Panc1 (cell line): ENCODE results near the gene MBNL2. TPM values are rescaled to one million over a fixed set of nuclear protein-coding genes. Genes with fewer than 3 reads are reported as not detected.

Experiments
- ATAC-seq: fragments of 200-7000 bp; cut with Tn5 transposase; 2 replicates; pipeline ENCODE4 v1.9.1; 2020; ENCODE audit warnings: mild to moderate bottlenecking, moderate library complexity
- BruUV-seq: library from RNA; stranded (reverse); fragments of 400-500 nt; replicated peaks from 2 replicates; lab custom pipeline; 2021; lab: Mats Ljungman, UMichigan
- CTCF ChIA-PET: fragments of 300-600 bp; sonication (Branson Sonifier 250); formaldehyde crosslinking; loops from one replicate; lab custom pipeline; 2022; ENCODE audit warnings: antibody characterized with exemption; lab: Charles Lee
- POLR2A ChIA-PET: fragments of 300-600 bp; sonication (Branson Sonifier 250); formaldehyde crosslinking; loops from one replicate; lab custom pipeline; 2022; ENCODE audit warnings: antibody characterized with exemption; lab: Charles Lee
- DNase-seq: peaks from one replicate; pipeline ENCODE4 v3.0.0-alpha.2; 2010; ENCODE audit warnings: low read depth, low spot score
- H3K27ac ChIP-seq: 2 replicates; pipeline ENCODE4 v1.5.1; 2011; ENCODE audit warnings: mild to moderate bottlenecking, low read length, inconsistent platforms
- H3K27me3 ChIP-seq: fragments of 200-500 bp; sonication (Bioruptor generic); 2 replicates; pipeline ENCODE4 v1.6.0; 2014; ENCODE audit warnings: low read length, inconsistent platforms; ENCODE audit not compliant: control insufficient read depth, insufficient read depth
- H3K36me3 ChIP-seq: fragments of 200-500 bp; sonication (Bioruptor generic); 2 replicates; pipeline ENCODE4 v1.5.1; 2014; ENCODE audit warnings: inconsistent platforms, mild to moderate bottlenecking, low read length, moderate library complexity; ENCODE audit not compliant: control insufficient read depth, insufficient read depth
- H3K4me1 ChIP-seq: 2 replicates; pipeline ENCODE4 v1.5.1; 2011; ENCODE audit warnings: inconsistent platforms, mild to moderate bottlenecking, low read length, moderate library complexity; ENCODE audit not compliant: control insufficient read depth, insufficient read depth
- H3K4me3 ChIP-seq, 2 experiments: 2 replicates each; pipeline ENCODE4 v1.5.1; 2011 to 2012; ENCODE audit warnings: low read depth in 2 of 2, low read length in 2 of 2, mild to moderate bottlenecking in 2 of 2, inconsistent platforms in 1 of 2, moderate library complexity in 1 of 2
- H3K9me3 ChIP-seq: fragments of 200-500 bp; sonication (Bioruptor generic); 2 replicates; pipeline ENCODE4 v1.5.1; 2014; ENCODE audit warnings: low read depth, mild to moderate bottlenecking, inconsistent platforms, low read length, moderate library complexity; ENCODE audit not compliant: control insufficient read depth, insufficient read depth
- CTCF ChIP-seq: fragments of 450-650 bp; IDR thresholded peaks from 2 replicates; pipeline ENCODE4 v1.5.1; 2017; ENCODE audit warnings: mild to moderate bottlenecking
- POLR2AphosphoS5 ChIP-seq: IDR thresholded peaks from 2 replicates; pipeline ENCODE4 v1.6.1; 2012; ENCODE audit warnings: mild to moderate bottlenecking, low read depth, low read length, moderate library complexity
- REST ChIP-seq, 2 experiments: IDR thresholded peaks; 2 replicates each; pipeline ENCODE4 v1.6.1; 2011 to 2012; ENCODE audit warnings: low read depth in 2 of 2, control low read depth in 1 of 2, low read length in 1 of 2, mild to moderate bottlenecking in 1 of 2, moderate library complexity in 1 of 2; ENCODE audit not compliant: insufficient read depth in 1 of 2
- SIN3A ChIP-seq: IDR thresholded peaks from 2 replicates; pipeline ENCODE4 v1.6.1; 2012; ENCODE audit warnings: low read depth, mild to moderate bottlenecking, low read length, moderate library complexity, borderline replicate concordance; ENCODE audit not compliant: insufficient read depth
- in situ Hi-C: cut with HindIII; loops from 2 replicates; pipeline ENCODE4 v1.10.0; 2016; ENCODE audit warnings: low sequenced_read_pairs, low pct_unique_long_range_greater_than_20kb
- intact Hi-C: fragments of 100-400 bp; cut with micrococcal nuclease; formaldehyde crosslinking; loops from one replicate; pipeline ENCODE4 v1.10.0; 2022; ENCODE audit not compliant: unreplicated experiment
- total RNA-seq: library from RNA; stranded (reverse); gene quantifications from one replicate; pipeline ENCODE4 v1.2.1, GENCODE V29; 2021; ENCODE audit not compliant: unreplicated experiment

MBNL2 gene
- total RNA-seq, 1 experiment from 2014 or later: 103 TPM

GRCh38 chr13:97432917-97433726, 211.0 kb downstream of the MBNL2 start:
- DNase-seq (peak; percentile 97), ATAC-seq (peak; percentile 88)
- H3K4me3 ChIP-seq: peak overlapping the region; percentile 71 to 92
- intact Hi-C loops: no loop called here
- in situ Hi-C loops: no loop called here
- no peaks in the 10 kb centered on the region for H3K27me3 ChIP-seq
- BruUV-seq: no TSS peak
- H3K9me3 ChIP-seq: no peaks in the 10 kb centered on the region
- ChIA-PET POLR2A (interaction anchor here (0.6 kb wide), 3 partner anchors 36 to 191 kb away, joined by 3 to 9 read pairs (median 5); no protein-coding TSS in a partner anchor), CTCF (interaction anchor here (0.8 kb wide), 1 partner anchor 89 kb away, joined by 4 read pairs; no protein-coding TSS in a partner anchor)
- H3K4me1 ChIP-seq: peaks cover 21% of the 10 kb centered on the region; the same call in 1 of the 2 replicates
- peak overlapping the region; percentile 92 for H3K27ac ChIP-seq
- H3K36me3 ChIP-seq: no peaks in the 10 kb centered on the region
- TF ChIP-seq SIN3A (no peak), POLR2AphosphoS5 (peak; percentile 49; the same call in 1 of the 2 replicates)

GRCh38 chr13:97433727-97434396, 211.7 kb downstream of the MBNL2 start, which contains the start of gene RAP2A:
Gene RAP2A (plus strand): TSS chr13:97434169. CDS start chr13:97434471, 302 bp downstream.
- no peak for TF ChIP-seq CTCF
- no peak; the same call in 1 of the 2 replicates for TF ChIP-seq POLR2AphosphoS5
- no peak for DNase-seq
- ChIA-PET CTCF (interaction anchor here (0.8 kb wide), 1 partner anchor 90 kb away, joined by 4 read pairs; no protein-coding TSS in a partner anchor), POLR2A (interaction anchor here (0.6 kb wide), 1 partner anchor 209 kb away, joined by 11 read pairs; no protein-coding TSS in a partner anchor)
- H3K4me3 ChIP-seq: peak within 1 kb of the TSS; percentile 89 to 92
- H3K4me1 ChIP-seq: peaks cover 23% of the 10 kb centered on the region; the same call in 1 of the 2 replicates
- peak; percentile 79 for ATAC-seq
- no peaks in the 10 kb centered on the region for H3K36me3 ChIP-seq
- H3K27me3 ChIP-seq: no peaks in the 10 kb centered on the region
- H3K27ac ChIP-seq: peak within 1 kb of the TSS; percentile 89
- intact Hi-C loops: no loop called here
- BruUV-seq: no TSS peak
- H3K9me3 ChIP-seq: no peaks in the 10 kb centered on the region
- in situ Hi-C loops: no loop called here

GRCh38 chr13:97434397-97435201, 212.5 kb downstream of the MBNL2 start:
- DNase-seq (no peak), ATAC-seq (peak; percentile 6; the same call in 1 of the 2 replicates)
- TF ChIP-seq REST (IDR thresholded peaks at IDR 0.05; ENCODE audit: insufficient read depth in 1 of 2, low read depth in 2 of 2, low read length in 1 of 2) (no peak), SIN3A (no peak)
- in situ Hi-C loops: no loop called here
- Histone ChIP-seq H3K4me1 (peaks cover 24% of the 10 kb centered on the region; the same call in 1 of the 2 replicates), H3K27ac (peak overlapping the region; percentile 81), H3K36me3 (no peaks in the 10 kb centered on the region; the same call in 1 of the 2 replicates), H3K27me3 (no peaks in the 10 kb centered on the region), H3K4me3 (peak overlapping the region; percentile 71 to 89), H3K9me3 (no peaks in the 10 kb centered on the region)
- BruUV-seq: no TSS peak
- POLR2A ChIA-PET: interaction anchor here (0.6 to 0.7 kb wide), 2 partner anchors 192 to 210 kb away, joined by 11 to 15 read pairs; no protein-coding TSS in a partner anchor
- CTCF ChIA-PET: no interaction called here
- intact Hi-C loops: no loop called here
